HG03354 (cell line): ENCODE measurements around the gene KRT82.

Experiments
- ATAC-seq: cut with Tn5 transposase; IDR thresholded peaks from one replicate; pipeline ENCODE4 v1.9.1; 2021; ENCODE audit warnings: mild to moderate bottlenecking; ENCODE audit not compliant: unreplicated experiment, poor library complexity, severe bottlenecking

KRT82 gene

GRCh38 chr12:52390739-52391617 lies 15.2 kb downstream of the KRT82 start:
- ATAC-seq, result no peak

- no peak for ATAC-seq
These were observed 16.6 kb downstream of the KRT82 start for GRCh38 chr12:52389313-52390207.

- ATAC-seq, result no peak
These were observed 18.3 kb downstream of the KRT82 start for GRCh38 chr12:52387859-52388258.

DNA sequence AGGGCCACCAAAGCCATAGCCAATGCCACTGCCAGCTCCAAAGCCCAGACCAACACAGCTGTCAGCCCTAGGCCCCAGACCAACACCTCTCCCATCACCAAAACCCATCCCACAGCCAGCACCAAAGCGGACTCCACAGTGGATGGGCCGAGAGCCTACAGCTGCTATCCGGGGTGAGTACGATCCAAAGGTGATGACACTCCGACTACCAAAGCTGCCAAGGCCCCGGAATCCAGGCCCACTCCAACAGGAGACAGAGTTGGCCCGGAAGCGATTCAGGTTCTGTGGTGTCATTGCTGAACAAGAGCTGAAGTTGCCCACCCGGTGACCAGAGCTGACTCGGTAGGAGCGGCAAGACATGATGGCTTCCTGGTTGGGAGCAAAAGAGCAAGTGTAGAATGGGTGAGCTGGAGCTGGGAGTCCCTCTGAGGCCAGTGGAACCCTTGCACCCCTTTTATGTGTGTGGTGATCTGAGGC lies 20.9 kb downstream of the KRT82 start, which contains the start of gene KRT84:
Gene KRT84 (minus strand): TSS at position 427 of the 477 bp plus-strand sequence. CDS start 67 bp downstream, at position 360.
- no peak for ATAC-seq

- no peak for ATAC-seq
These were observed 22.8 kb downstream of the KRT82 start for GRCh38 chr12:52383331-52383730.

GRCh38 chr12:52382854-52383253 lies 23.3 kb downstream of the KRT82 start:
- no peak for ATAC-seq

DNA sequence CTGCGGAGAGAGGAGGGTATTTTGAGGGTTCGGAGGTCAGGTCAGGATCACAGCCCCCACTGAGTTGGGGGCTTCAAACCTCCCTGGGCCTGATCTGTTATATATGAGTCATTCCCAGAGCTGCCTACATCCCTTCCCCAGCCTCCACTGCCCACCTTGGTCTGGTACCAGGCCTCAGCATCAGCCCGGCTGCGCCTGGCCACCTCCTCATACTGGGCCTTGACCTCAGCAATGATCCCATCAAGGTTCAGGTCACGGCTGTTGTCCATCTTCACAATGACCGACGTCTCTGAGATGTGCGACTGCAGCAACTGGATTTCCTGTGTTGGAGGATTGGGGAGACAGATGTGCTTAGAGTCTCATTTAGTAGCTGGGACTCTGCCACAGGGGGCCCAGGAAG lies 24.9 kb downstream of the KRT82 start:
- ATAC-seq, result no peak

GRCh38 chr12:52380271-52380694 lies 25.9 kb downstream of the KRT82 start:
- ATAC-seq, result no peak

- no peak for ATAC-seq
These were observed 26.6 kb downstream of the KRT82 start for GRCh38 chr12:52379536-52379935.

DNA sequence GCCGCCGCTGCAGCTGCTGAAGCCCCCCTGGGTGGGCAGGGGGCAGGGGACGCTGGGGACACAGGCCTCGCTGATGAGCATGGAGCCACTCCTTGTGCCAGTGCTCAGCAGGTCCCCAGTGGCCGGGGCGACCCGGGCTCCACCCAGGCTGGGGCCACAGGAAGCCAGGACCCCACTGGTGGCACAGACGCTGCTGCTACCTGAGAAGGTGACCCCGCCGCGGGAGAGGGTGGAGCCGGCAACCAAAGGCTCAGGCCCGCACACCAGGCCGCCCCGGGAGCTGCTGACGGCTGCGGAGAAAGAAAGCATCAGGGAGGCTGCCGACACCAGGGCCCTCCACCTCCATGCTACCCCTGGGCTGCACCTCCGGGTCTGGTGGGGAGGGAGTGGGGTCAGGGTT lies 28.0 kb downstream of the KRT82 start:
- no peak for ATAC-seq

GRCh38 chr12:52377266-52377665 lies 28.9 kb downstream of the KRT82 start:
- ATAC-seq, result no peak

GRCh38 chr12:52372216-52373154 lies 33.6 kb downstream of the KRT82 start:
- ATAC-seq, result no peak

GRCh38 chr12:52371716-52372115 lies 34.4 kb downstream of the KRT82 start:
- no peak for ATAC-seq

GRCh38 chr12:52370926-52371608 lies 35.1 kb downstream of the KRT82 start:
- ATAC-seq, result no peak

DNA sequence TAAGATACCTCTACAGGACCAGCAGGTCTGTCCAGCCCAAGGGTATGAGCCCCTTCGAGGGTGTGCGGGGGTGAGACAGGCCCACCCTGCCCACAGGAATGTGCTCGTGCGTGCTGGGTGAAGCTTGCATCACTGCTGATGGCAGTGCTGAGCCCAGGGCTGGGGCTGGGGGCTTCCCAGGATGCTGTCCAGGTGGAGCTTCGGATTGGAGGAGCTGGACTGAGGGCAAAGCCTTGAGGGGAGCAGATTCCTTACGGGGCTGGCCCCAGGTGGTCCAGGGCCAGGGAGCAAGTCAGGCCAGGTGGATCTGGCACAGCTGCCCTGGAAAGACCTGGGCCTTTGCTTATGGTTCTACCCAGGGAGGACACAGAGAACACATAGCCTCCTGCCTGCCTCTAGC lies 36.3 kb downstream of the KRT82 start:
- no peak for ATAC-seq

DNA sequence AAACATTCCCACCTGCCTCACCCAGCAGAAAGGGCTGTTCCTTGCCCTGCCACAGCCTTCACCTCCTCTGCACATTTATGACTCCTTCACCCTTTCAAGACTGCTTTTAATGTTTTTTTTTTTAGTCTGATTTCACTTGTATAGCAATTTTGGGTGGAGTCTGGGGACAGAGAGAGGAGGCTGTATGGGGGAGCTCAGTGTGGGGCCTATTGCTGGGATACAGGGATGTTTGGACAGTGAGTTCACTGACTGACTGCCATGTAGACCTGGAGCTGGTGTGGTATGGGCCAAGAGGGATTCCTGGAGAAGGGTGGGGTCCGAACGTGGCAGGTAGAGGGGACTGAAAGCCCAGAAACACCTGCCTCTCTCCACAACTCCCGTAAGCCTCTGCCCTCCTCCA lies 36.9 kb downstream of the KRT82 start:
- no peak for ATAC-seq

DNA sequence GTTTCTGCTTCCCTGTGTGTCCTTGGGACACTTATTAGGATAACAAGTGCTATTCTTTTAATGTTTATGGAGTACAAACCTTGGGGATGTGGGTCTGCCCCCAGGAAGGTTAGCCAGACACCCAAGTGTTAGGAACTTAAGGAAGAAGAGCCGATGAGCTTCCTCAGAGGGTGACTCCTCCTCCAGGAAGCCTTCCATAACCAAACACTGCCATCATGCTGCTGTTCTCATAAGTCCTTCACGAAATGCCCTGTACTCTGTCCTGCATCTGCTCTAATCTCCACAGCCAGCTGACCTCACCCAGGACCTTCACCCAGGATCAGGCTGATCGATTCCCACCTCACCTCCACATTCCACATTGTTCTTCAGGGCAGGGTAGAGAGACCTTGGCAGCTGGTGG lies 37.6 kb downstream of the KRT82 start:
- no peak for ATAC-seq

DNA sequence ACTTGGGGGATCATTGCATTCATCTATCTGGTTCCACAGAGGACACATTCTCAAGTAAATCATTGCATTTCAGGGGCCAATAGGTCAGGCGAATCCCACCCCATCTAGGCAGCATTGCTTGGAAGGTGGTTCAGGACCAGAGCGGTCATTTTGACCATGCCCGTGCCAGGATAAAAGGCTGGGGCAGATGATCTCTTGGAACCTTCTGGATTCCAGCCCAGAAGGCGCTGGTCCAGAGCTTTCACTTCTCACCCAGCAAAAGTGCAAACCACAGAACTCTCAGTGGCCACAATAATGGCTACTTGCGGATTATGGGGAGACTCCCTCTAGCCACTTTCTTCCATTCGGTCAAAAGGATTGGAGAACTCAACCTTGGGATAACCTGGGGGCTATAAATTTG lies 38.3 kb downstream of the KRT82 start:
- no peak for ATAC-seq
